ENCODE measurements around the gene KDF1. TPM values are rescaled to one million over a fixed set of nuclear protein-coding genes. Genes with fewer than 3 reads are reported as not detected.

Gene KDF1
- total and polyA plus RNA-seq, 4 donors, result 6.6 to 12.5 (median 8.8) TPM

- H3K27ac ChIP-seq (ENCODE audit: low read depth in 1 of 2, low read length in 1 of 2), result peak within 1 kb of the TSS; percentile 83 to 86
- WGBS, 2 donors, result 62 to 81% methylated on average over 16 of the region's 16 CpGs
- ATAC-seq (ENCODE audit: insufficient read depth, low FRiP score), result peak; percentile 75
- no peaks in the 10 kb centered on the region for H3K36me3 ChIP-seq (ENCODE audit: control insufficient read depth in 4 of 4, insufficient read depth in 4 of 4, low read length in 4 of 4)
- peak within 1 kb of the TSS; percentile 34 for H3K4me3 ChIP-seq
- no peaks in the 10 kb centered on the region for H3K27me3 ChIP-seq (ENCODE audit: control insufficient read depth in 3 of 3, insufficient read depth in 3 of 3, low read length in 2 of 3)
- DNase-seq, result peak; percentile 55 to 80 (median 79)
- H3K9ac ChIP-seq (ENCODE audit: insufficient read depth in 1 of 2, low read length in 2 of 2), result peak within 1 kb of the TSS in 1 of 2 donors; percentile 23
- H3K4me1 ChIP-seq (ENCODE audit: control insufficient read depth in 5 of 5, insufficient read depth in 5 of 5, low read length in 5 of 5), result peaks cover 0 to 8% (median 0%) of the 10 kb centered on the region in 5 donors
- TF ChIP-seq CTCF (IDR thresholded peaks at IDR 0.05; ENCODE audit: control extremely low read depth, extremely low read depth), result no peak
- no peaks in the 10 kb centered on the region for H3K9me3 ChIP-seq (ENCODE audit: control insufficient read depth in 4 of 4, insufficient read depth in 3 of 4, low read length in 3 of 4)
Observed at GRCh38 chr1:26913754-26914619, 46.3 kb downstream of the KDF1 start, which contains the start of gene NR0B2. Gene NR0B2, minus strand, starts transcription at chr1:26913975. Its CDS starts 35 bp downstream, at chr1:26913940.

GRCh38 chr1:26913389-26913753 is 46.9 kb downstream of the KDF1 start:
- Histone ChIP-seq H3K27me3 (ENCODE audit: control insufficient read depth in 3 of 3, insufficient read depth in 3 of 3, low read length in 2 of 3) (no peaks in the 10 kb centered on the region), H3K9me3 (ENCODE audit: control insufficient read depth in 4 of 4, insufficient read depth in 3 of 4, low read length in 3 of 4) (no peaks in the 10 kb centered on the region), H3K4me1 (ENCODE audit: control insufficient read depth in 5 of 5, insufficient read depth in 5 of 5, low read length in 5 of 5) (peaks cover 0 to 8% (median 0%) of the 10 kb centered on the region in 5 donors), H3K27ac (ENCODE audit: low read depth in 1 of 2, low read length in 1 of 2) (peak overlapping the region; percentile 83 to 86), H3K4me3 (no peak overlapping the region), H3K36me3 (ENCODE audit: control insufficient read depth in 4 of 4, insufficient read depth in 4 of 4, low read length in 4 of 4) (no peaks in the 10 kb centered on the region), H3K9ac (ENCODE audit: insufficient read depth in 1 of 2, low read length in 2 of 2) (peak overlapping the region in 1 of 2 donors; percentile 23)
- DNase-seq, result no peak
- no peak for TF ChIP-seq CTCF (IDR thresholded peaks at IDR 0.05; ENCODE audit: control extremely low read depth, extremely low read depth)
- no peak for ATAC-seq (ENCODE audit: insufficient read depth, low FRiP score)
- 54 to 65% methylated on average over 5 of the region's 5 CpGs for WGBS, 2 donors

GRCh38 chr1:26912147-26912490 is 48.1 kb downstream of the KDF1 start:
- no peak overlapping the region for H3K4me3 ChIP-seq
- peaks cover 0 to 8% (median 0%) of the 10 kb centered on the region in 5 donors for H3K4me1 ChIP-seq (ENCODE audit: control insufficient read depth in 5 of 5, insufficient read depth in 5 of 5, low read length in 5 of 5)
- H3K36me3 ChIP-seq (ENCODE audit: control insufficient read depth in 4 of 4, insufficient read depth in 4 of 4, low read length in 4 of 4), result no peaks in the 10 kb centered on the region
- no peak for TF ChIP-seq CTCF (IDR thresholded peaks at IDR 0.05; ENCODE audit: control extremely low read depth, extremely low read depth)
- no peak for ATAC-seq (ENCODE audit: insufficient read depth, low FRiP score)
- H3K9ac ChIP-seq (ENCODE audit: insufficient read depth in 1 of 2, low read length in 2 of 2), result no peak overlapping the region
- no peaks in the 10 kb centered on the region for H3K9me3 ChIP-seq (ENCODE audit: control insufficient read depth in 4 of 4, insufficient read depth in 3 of 4, low read length in 3 of 4)
- no peaks in the 10 kb centered on the region for H3K27me3 ChIP-seq (ENCODE audit: control insufficient read depth in 3 of 3, insufficient read depth in 3 of 3, low read length in 2 of 3)
- 68 to 94% methylated on average over 2 of the region's 2 CpGs for WGBS, 2 donors
- peak overlapping the region in 1 of 2 donors; percentile 5 for H3K27ac ChIP-seq (ENCODE audit: low read depth in 1 of 2, low read length in 1 of 2)
- no peak for DNase-seq
